Measurements from ENCODE around the gene CAB39L. TPM values are rescaled to one million over a fixed set of nuclear protein-coding genes. Genes with fewer than 3 reads are reported as not detected.

The CAB39L gene
- polyA plus RNA-seq, 1 donor (not counting 4 experiments of a cell fraction or from before 2014, with no cell fraction given), result 10.1 TPM

DNA sequence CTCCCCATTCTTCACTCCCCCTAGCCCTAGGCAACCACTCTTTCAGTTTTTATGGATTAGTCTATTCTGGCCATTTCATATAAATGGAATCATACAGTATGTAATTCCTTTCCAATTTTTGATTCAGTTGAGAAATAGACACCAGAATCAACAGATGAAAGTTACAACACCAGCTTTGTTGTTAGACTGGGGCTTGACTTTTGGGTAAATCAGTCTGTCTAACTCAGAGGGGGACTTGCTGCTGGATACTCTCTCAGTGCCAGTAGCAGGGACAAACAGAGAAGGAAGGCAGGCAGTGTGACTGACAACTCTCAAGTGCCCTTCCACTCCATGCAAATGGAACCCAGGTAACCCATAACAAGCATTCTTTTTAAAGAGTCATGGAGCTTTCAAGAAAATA, 155.4 kb downstream of the CAB39L start:
- dilution Hi-C loops (cut with MboI; ENCODE audit: extremely low pct_ligation_motif_present, low sequenced_read_pairs), result no loop called here
- FAIRE-seq (no peak), DNase-seq (ENCODE audit: low read depth, low spot score) (no peak)
- no peaks in the 10 kb centered on the region for H3K9me1 ChIP-seq (ENCODE audit: control insufficient read depth, extremely low read depth, insufficient read depth, low read length)
- H2AFZ ChIP-seq (ENCODE audit: control insufficient read depth, low read length), result no peak overlapping the region
- no peak overlapping the region for H3K4me3 ChIP-seq (ENCODE audit: control insufficient read depth in 2 of 3, extremely low read depth in 1 of 3, insufficient read depth in 2 of 3, low read depth in 1 of 3, low read length in 3 of 3)
- H3K9me3 ChIP-seq (ENCODE audit: control insufficient read depth, low read depth, low read length), result no peaks in the 10 kb centered on the region
- no peaks in the 10 kb centered on the region for H3K36me3 ChIP-seq (ENCODE audit: control insufficient read depth in 2 of 2, extremely low read depth in 1 of 2, insufficient read depth in 2 of 2, low read length in 2 of 2)
- no peaks in the 10 kb centered on the region for H3K79me2 ChIP-seq (ENCODE audit: control insufficient read depth, insufficient read depth, low read length)
- no peak overlapping the region for H3K4me2 ChIP-seq (ENCODE audit: control insufficient read depth, extremely low read depth, insufficient read depth, low read depth, low read length)
- no peaks in the 10 kb centered on the region for H3K4me1 ChIP-seq (ENCODE audit: control insufficient read depth, extremely low read depth, insufficient read depth, low read length)
- H3K27ac ChIP-seq (ENCODE audit: control insufficient read depth, insufficient read depth, low read length), result no peak overlapping the region
- no peaks in the 10 kb centered on the region for H4K20me1 ChIP-seq (ENCODE audit: control insufficient read depth, extremely low read depth, insufficient read depth, low read length)
- H3K9ac ChIP-seq (ENCODE audit: control insufficient read depth, extremely low read depth, insufficient read depth, low read length), result no peak overlapping the region
- H3K27me3 ChIP-seq (ENCODE audit: control insufficient read depth, extremely low read depth, insufficient read depth, low read length), result no peaks in the 10 kb centered on the region
- TF ChIP-seq EZH2 (IDR thresholded peaks at IDR 0.05; ENCODE audit: low read length), result no peak
- TF ChIP-seq, protein P1, sequence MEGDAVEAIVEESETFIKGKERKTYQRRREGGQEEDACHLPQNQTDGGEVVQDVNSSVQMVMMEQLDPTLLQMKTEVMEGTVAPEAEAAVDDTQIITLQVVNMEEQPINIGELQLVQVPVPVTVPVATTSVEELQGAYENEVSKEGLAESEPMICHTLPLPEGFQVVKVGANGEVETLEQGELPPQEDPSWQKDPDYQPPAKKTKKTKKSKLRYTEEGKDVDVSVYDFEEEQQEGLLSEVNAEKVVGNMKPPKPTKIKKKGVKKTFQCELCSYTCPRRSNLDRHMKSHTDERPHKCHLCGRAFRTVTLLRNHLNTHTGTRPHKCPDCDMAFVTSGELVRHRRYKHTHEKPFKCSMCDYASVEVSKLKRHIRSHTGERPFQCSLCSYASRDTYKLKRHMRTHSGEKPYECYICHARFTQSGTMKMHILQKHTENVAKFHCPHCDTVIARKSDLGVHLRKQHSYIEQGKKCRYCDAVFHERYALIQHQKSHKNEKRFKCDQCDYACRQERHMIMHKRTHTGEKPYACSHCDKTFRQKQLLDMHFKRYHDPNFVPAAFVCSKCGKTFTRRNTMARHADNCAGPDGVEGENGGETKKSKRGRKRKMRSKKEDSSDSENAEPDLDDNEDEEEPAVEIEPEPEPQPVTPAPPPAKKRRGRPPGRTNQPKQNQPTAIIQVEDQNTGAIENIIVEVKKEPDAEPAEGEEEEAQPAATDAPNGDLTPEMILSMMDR (optimal IDR thresholded peaks at IDR 0.05 in 1 of 3, IDR thresholded peaks at IDR 0.05 in 1 of 3, conservative IDR thresholded peaks at IDR 0.05 in 1 of 3; ENCODE audit: extremely low read depth in 1 of 3, insufficient read depth in 2 of 3, low read length in 3 of 3), result no peak

DNA sequence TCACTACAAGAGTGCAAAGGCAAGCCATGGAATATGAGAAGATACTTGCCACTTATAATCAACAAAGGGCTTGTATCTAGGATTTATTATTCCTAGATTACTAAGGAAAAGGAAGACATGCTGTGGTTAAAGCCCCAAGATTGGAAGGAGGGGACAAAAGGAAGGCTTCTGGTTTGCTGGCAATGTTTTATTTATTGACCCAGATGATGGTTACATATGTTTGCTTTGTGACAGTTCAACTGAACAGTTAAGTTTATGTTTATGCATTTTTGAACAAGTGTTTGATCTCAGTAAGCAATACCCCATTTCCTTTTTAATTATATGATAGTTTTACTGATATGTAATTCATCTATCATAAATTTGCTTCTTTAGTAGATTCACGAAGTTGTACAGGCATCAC, 155.9 kb downstream of the CAB39L start:
- Histone ChIP-seq H2AFZ (ENCODE audit: control insufficient read depth, low read length) (no peak overlapping the region), H3K36me3 (ENCODE audit: control insufficient read depth in 2 of 2, extremely low read depth in 1 of 2, insufficient read depth in 2 of 2, low read length in 2 of 2) (no peaks in the 10 kb centered on the region), H3K27me3 (ENCODE audit: control insufficient read depth, extremely low read depth, insufficient read depth, low read length) (no peaks in the 10 kb centered on the region), H3K4me1 (ENCODE audit: control insufficient read depth, extremely low read depth, insufficient read depth, low read length) (no peaks in the 10 kb centered on the region), H3K4me3 (ENCODE audit: control insufficient read depth in 2 of 3, extremely low read depth in 1 of 3, insufficient read depth in 2 of 3, low read depth in 1 of 3, low read length in 3 of 3) (no peak overlapping the region), H3K4me2 (ENCODE audit: control insufficient read depth, extremely low read depth, insufficient read depth, low read depth, low read length) (no peak overlapping the region), H4K20me1 (ENCODE audit: control insufficient read depth, extremely low read depth, insufficient read depth, low read length) (no peaks in the 10 kb centered on the region), H3K9me1 (ENCODE audit: control insufficient read depth, extremely low read depth, insufficient read depth, low read length) (no peaks in the 10 kb centered on the region), H3K9ac (ENCODE audit: control insufficient read depth, extremely low read depth, insufficient read depth, low read length) (no peak overlapping the region), H3K79me2 (ENCODE audit: control insufficient read depth, insufficient read depth, low read length) (no peaks in the 10 kb centered on the region), H3K27ac (ENCODE audit: control insufficient read depth, insufficient read depth, low read length) (no peak overlapping the region), H3K9me3 (ENCODE audit: control insufficient read depth, low read depth, low read length) (no peaks in the 10 kb centered on the region)
- no peak for TF ChIP-seq EZH2 (IDR thresholded peaks at IDR 0.05; ENCODE audit: low read length)
- TF ChIP-seq, protein P1 (optimal IDR thresholded peaks at IDR 0.05 in 1 of 3, IDR thresholded peaks at IDR 0.05 in 1 of 3, conservative IDR thresholded peaks at IDR 0.05 in 1 of 3; ENCODE audit: extremely low read depth in 1 of 3, insufficient read depth in 2 of 3, low read length in 3 of 3), result no peak
- DNase-seq (ENCODE audit: low read depth, low spot score) (no peak), FAIRE-seq (no peak)
- dilution Hi-C loops (cut with MboI; ENCODE audit: extremely low pct_ligation_motif_present, low sequenced_read_pairs), result no loop called here

All from keratinocyte (primary cell).